Small intestine (tissue), 7 donors: ENCODE data around the gene PYDC1. TPM values are rescaled to one million over a fixed set of nuclear protein-coding genes. Genes with fewer than 3 reads are reported as not detected.

ENCODE experiments used
- DNase-seq, 2 donors: peaks; one replicate each; pipeline versions ENCODE4 v3.0.0 to v3.0.0-alpha.2; 2013
- FAIRE-seq: peaks from 2 replicates; lab custom pipeline; 2012; peaks lifted over from hg19 to GRCh38; lab: Jason Lieb, UNC
- H3K27ac ChIP-seq, 3 donors: one replicate each; pipeline ENCODE4 v1.5.1; 2013; ENCODE audit warnings: low read length in 2 of 3, mild to moderate bottlenecking in 2 of 3, control low read depth in 1 of 3, inconsistent platforms in 1 of 3, low read depth in 1 of 3, moderate library complexity in 1 of 3
- H3K27me3 ChIP-seq, 3 donors: one replicate each; pipeline ENCODE4 v1.6.1; 2013; ENCODE audit warnings: low read length in 3 of 3, inconsistent platforms in 1 of 3; ENCODE audit not compliant: control insufficient read depth in 3 of 3, insufficient read depth in 3 of 3
- H3K36me3 ChIP-seq, 3 donors: one replicate each; pipeline ENCODE4 v1.6.1; 2013; ENCODE audit warnings: low read length in 3 of 3, inconsistent platforms in 1 of 3, low read depth in 1 of 3, mild to moderate bottlenecking in 1 of 3, moderate library complexity in 1 of 3; ENCODE audit not compliant: control insufficient read depth in 3 of 3, insufficient read depth in 2 of 3
- H3K4me1 ChIP-seq, 3 donors: one replicate each; pipeline ENCODE4 v1.6.1; 2013; ENCODE audit warnings: low read length in 2 of 3, inconsistent platforms in 1 of 3, low read depth in 1 of 3, mild to moderate bottlenecking in 1 of 3, moderate library complexity in 1 of 3; ENCODE audit not compliant: control insufficient read depth in 3 of 3, insufficient read depth in 2 of 3
- H3K4me3 ChIP-seq, 3 donors: one replicate each; pipeline ENCODE4 v1.5.1; 2013; ENCODE audit warnings: low read length in 3 of 3, control low read depth in 1 of 3, inconsistent platforms in 1 of 3, low read depth in 1 of 3, mild to moderate bottlenecking in 1 of 3, moderate library complexity in 1 of 3
- H3K9me3 ChIP-seq, 2 donors: one replicate each; pipeline ENCODE4 v1.6.1; 2013; ENCODE audit warnings: low read depth in 1 of 2, low read length in 1 of 2; ENCODE audit not compliant: control insufficient read depth in 2 of 2, insufficient read depth in 1 of 2
- WGBS, 3 donors: extraction: QIAGEN DNeasy Blood & Tissue Kit; methylation state at CpG; one replicate each; pipeline ENCODE4 v1.1.7; 2013; 5-methylcytosine and 5-hydroxymethylcytosine counted together
- polyA plus RNA-seq, 4 donors: library from polyadenylated mRNA; stranded (reverse) in 3 of 4; unstranded in 1 of 4; fragments of 200-250 nt in 3 of 4; fragments of 120-200 nt in 1 of 4; gene quantifications; one replicate each; pipeline versions ENCODE4 v1.2.1 to v1.2.3, GENCODE V29; 2013
- donor health status: healthy with polysubstance abuse.
- donor health status: control.
- donor health status: control.
- donor health status: Bipolar disorder and iron deficiency.
- donor health status: healthy.

Gene PYDC1
- polyA plus RNA-seq, 4 donors: 0.32 TPM; not detected in 3

DNA sequence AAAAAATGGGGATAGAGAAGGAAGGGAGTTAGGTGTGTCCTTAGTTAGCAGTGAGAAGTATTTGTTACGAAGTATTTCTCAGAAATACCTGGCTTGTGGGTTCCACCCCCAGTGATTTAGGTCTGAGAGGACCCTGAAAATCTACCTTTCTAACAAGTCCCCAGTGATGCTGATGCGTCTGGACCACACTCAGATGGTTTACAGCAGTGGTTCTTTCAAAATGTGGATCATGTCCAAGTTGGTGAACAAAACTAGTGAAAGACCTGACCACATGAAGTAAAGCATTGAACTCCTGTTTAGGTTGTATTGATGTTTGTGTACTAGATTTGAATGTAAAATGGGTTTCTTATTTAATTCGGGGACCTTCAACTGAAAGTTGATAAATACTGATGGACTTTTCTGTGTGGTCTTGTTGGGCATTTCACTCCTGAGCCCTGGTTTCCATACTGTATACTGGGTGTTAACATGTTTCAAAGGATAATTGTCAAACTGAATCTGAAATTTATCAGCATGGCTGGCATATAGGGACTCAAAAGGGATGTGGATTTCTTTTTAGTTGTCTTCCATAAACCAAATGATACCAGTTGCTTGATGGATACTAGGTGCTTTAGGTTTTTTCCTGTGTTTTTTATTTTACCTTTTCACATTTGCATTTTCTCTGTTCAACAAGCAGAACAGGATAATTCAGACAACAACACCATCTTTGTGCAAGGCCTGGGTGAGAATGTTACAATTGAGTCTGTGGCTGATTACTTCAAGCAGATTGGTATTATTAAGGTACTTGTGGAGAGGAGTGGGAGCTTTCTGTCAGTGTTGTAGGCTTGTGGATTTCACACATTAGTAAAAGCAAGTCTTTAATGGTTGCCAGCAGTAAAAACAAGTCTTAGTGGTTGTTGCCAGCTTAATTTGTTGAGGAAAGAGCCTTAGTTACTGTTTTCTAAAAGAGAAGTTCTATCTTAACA lies 28.2 kb downstream of the PYDC1 start:
- DNase-seq: no peak
- Histone ChIP-seq H3K27me3 (no peaks in the 10 kb centered on the region), H3K27ac (no peak overlapping the region), H3K9me3 (no peaks in the 10 kb centered on the region), H3K4me3 (no peak overlapping the region), H3K4me1 (no peaks in the 10 kb centered on the region), H3K36me3 (peaks cover 56 to 69% (median 60%) of the 10 kb centered on the region in 3 donors)
- WGBS, 3 donors: 82 to 85% (median 85%) methylated on average over 3 of the region's 3 CpGs
- no peak for FAIRE-seq

- no peaks in the 10 kb centered on the region for H3K9me3 ChIP-seq
- peaks cover 0 to 3% (median 0%) of the 10 kb centered on the region in 3 donors for H3K4me1 ChIP-seq
- H3K4me3 ChIP-seq: no peak overlapping the region
- H3K27me3 ChIP-seq: no peaks in the 10 kb centered on the region
- FAIRE-seq (no peak), DNase-seq (no peak)
- no peak overlapping the region for H3K27ac ChIP-seq
- peaks cover 54 to 68% (median 56%) of the 10 kb centered on the region in 3 donors for H3K36me3 ChIP-seq
- 84 to 91% (median 85%) methylated on average over 8 of the region's 8 CpGs for whole genome bisulfite sequencing, 3 donors
Observed at GRCh38 chr16:31187808-31188189, 29.1 kb downstream of the PYDC1 start.

GRCh38 chr16:31186930-31187807 lies 29.8 kb downstream of the PYDC1 start:
- no peaks in the 10 kb centered on the region for H3K9me3 ChIP-seq
- no peak for DNase-seq
- WGBS, 3 donors: 80 to 85% (median 84%) methylated on average over 10 of the region's 10 CpGs
- H3K36me3 ChIP-seq: peaks cover 57 to 69% (median 57%) of the 10 kb centered on the region in 3 donors
- peaks cover 0 to 5% (median 3%) of the 10 kb centered on the region in 3 donors for H3K4me1 ChIP-seq
- no peak overlapping the region for H3K27ac ChIP-seq
- no peak overlapping the region for H3K4me3 ChIP-seq
- no peak for FAIRE-seq
- no peaks in the 10 kb centered on the region for H3K27me3 ChIP-seq

DNA sequence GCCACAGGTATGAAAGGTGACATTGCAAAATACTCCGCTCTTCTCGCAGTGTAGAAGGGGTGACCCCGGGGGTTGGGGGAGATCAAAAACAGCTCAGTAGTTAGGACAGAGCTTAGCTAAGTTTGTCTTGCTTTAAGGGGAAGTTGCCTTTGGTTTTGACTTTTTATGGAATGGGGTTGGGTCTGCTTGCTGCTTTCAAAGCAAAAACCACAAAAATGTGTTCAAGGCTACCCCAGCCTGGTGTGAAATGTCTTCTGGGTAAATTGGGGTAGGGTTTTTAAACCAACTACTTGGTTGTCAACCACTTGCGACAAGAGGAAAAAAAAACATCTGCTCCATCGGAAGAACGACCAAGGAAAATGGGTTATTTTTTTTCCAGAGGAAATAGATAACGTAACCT lies 30.8 kb downstream of the PYDC1 start:
- no peaks in the 10 kb centered on the region for H3K27me3 ChIP-seq
- no peaks in the 10 kb centered on the region for H3K9me3 ChIP-seq
- WGBS, 3 donors: 70 to 87% (median 73%) methylated on average over 7 of the region's 7 CpGs
- no peak overlapping the region for H3K4me3 ChIP-seq
- no peak for DNase-seq
- H3K36me3 ChIP-seq: peaks cover 50 to 60% (median 52%) of the 10 kb centered on the region in 3 donors
- FAIRE-seq: no peak
- peaks cover 0 to 7% (median 3%) of the 10 kb centered on the region in 3 donors for H3K4me1 ChIP-seq
- H3K27ac ChIP-seq: no peak overlapping the region

DNA sequence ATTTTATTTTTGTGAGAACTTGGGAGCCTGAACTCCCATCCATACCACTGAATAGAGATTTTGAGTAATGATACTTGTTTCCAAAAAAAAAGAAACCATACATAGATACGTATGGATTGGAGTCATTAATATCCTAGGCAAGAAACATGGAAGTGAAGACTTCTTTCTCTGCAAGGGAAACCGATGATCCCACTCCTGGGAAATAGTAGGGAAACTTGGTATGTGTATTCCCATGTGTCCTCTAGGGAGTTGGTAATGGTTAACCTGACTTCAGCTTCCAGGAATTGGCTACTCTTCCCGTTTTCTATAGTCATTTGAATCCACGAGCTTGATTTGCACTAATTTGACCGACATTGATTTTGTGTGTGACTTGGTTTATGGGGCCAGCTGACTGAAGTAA lies 31.6 kb downstream of the PYDC1 start:
- Histone ChIP-seq H3K9me3 (no peaks in the 10 kb centered on the region), H3K27ac (no peak overlapping the region), H3K4me3 (no peak overlapping the region), H3K36me3 (peaks cover 42 to 52% (median 50%) of the 10 kb centered on the region in 3 donors), H3K4me1 (peaks cover 0 to 7% (median 3%) of the 10 kb centered on the region in 3 donors), H3K27me3 (no peaks in the 10 kb centered on the region)
- WGBS, 3 donors: 59 to 64% (median 64%) methylated on average over 5 of the region's 5 CpGs
- no peak for DNase-seq
- no peak for FAIRE-seq

DNA sequence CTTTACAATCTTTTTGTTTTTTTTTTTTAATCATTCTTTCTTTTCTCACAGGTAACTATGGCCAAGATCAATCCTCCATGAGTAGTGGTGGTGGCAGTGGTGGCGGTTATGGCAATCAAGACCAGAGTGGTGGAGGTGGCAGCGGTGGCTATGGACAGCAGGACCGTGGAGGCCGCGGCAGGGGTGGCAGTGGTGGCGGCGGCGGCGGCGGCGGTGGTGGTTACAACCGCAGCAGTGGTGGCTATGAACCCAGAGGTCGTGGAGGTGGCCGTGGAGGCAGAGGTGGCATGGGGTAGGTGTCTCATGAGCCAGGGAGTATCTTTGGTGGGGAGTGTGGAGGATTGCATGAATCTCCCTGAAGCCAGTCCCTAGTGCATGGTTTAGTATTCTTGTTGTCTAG lies 32.0 kb downstream of the PYDC1 start:
- H3K9me3 ChIP-seq: no peaks in the 10 kb centered on the region
- peaks cover 42 to 47% (median 45%) of the 10 kb centered on the region in 3 donors for H3K36me3 ChIP-seq
- no peak overlapping the region for H3K4me3 ChIP-seq
- H3K27ac ChIP-seq: no peak overlapping the region
- DNase-seq (no peak), FAIRE-seq (no peak)
- no peaks in the 10 kb centered on the region for H3K27me3 ChIP-seq
- WGBS, 3 donors: 78 to 95% (median 93%) methylated on average over 14 of the region's 14 CpGs
- H3K4me1 ChIP-seq: peaks cover 0 to 7% (median 3%) of the 10 kb centered on the region in 3 donors

DNA sequence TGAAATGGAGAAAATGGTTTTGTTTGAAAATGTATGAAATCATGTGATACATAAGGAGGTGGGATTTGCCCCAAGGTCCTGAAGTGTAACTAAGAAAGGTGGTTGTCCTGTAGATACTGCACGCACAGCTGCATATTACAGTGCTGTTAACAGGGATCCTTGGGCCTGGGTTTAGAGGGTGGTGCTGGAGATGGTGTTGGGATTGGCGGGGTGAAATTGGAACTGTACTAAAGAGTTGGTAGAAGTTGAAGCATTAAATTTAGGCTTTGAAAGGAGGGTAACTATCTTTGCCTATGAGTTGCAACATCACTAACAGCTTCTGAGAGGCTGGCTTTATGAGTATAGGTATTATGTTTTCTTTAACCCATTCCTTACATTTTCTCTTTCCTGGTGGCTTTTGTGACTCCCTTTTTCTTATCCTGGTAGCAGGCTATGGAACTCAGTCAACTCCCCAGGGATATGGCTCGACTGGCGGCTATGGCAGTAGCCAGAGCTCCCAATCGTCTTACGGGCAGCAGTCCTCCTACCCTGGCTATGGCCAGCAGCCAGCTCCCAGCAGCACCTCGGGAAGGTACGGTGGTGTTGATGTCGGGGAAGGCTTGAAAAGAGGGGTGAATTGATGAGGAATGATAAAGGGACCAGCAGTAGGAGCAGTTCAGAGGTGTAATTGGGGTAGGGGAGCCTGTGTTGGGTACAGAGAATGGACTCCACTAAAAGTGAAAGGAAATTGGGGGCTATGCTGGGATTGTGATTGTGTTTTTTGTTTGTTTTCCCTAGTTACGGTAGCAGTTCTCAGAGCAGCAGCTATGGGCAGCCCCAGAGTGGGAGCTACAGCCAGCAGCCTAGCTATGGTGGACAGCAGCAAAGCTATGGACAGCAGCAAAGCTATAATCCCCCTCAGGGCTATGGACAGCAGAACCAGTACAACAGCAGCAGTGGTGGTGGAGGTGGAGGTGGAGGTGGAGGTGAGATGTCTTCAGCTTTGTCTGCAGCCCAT lies 33.2 kb downstream of the PYDC1 start:
- Histone ChIP-seq H3K4me3 (no peak overlapping the region), H3K27ac (no peak overlapping the region), H3K4me1 (peaks cover 0 to 7% (median 3%) of the 10 kb centered on the region in 3 donors), H3K9me3 (no peaks in the 10 kb centered on the region), H3K36me3 (peaks cover 39 to 41% (median 41%) of the 10 kb centered on the region in 3 donors), H3K27me3 (no peaks in the 10 kb centered on the region)
- no peak for DNase-seq
- FAIRE-seq: no peak
- 76 to 83% (median 80%) methylated on average over 10 of the region's 10 CpGs for WGBS, 3 donors
